Measurements from ENCODE around the gene PXMP4. TPM values are rescaled to one million over a fixed set of nuclear protein-coding genes. Genes with fewer than 3 reads are reported as not detected.

The PXMP4 gene
- total RNA-seq, 2 donors from 2014 or later = 12.8 to 16.9 TPM

DNA sequence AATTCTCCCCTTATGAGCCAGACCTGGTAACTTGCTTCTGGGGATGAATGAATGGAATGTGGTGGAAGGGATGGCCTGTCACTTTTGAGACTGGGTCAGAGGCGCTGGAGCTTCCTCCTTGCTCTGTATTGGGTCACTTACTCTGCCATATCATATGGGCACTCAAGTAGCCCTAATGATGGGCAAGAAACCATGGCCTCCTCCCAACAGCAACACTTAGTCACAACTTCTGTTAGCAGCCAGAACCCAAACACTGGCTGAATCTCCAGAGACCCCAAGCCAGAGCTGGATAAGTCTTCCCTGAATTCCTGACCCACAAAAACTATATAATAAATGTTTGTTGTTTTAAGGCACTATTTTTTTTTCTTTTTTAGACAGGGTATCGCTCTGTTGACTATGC, 39.4 kb downstream of the PXMP4 start:
- Mint-ChIP-seq H3K27me3 (ENCODE audit: low read depth) (no peaks in the 10 kb centered on the region), H3K27ac (peak overlapping the region; percentile 86), H3K36me3 (ENCODE audit: insufficient read depth in 2 of 2) (peaks cover 8 to 28% of the 10 kb centered on the region in 2 donors), H3K4me3 (peak overlapping the region; percentile 54 to 62), H3K9me3 (no peaks in the 10 kb centered on the region), H3K4me1 (ENCODE audit: low read depth) (peaks cover 74% of the 10 kb centered on the region)
- DNase-seq = no peak
- ATAC-seq (replicated peaks in 1 of 2) = no peak

DNA sequence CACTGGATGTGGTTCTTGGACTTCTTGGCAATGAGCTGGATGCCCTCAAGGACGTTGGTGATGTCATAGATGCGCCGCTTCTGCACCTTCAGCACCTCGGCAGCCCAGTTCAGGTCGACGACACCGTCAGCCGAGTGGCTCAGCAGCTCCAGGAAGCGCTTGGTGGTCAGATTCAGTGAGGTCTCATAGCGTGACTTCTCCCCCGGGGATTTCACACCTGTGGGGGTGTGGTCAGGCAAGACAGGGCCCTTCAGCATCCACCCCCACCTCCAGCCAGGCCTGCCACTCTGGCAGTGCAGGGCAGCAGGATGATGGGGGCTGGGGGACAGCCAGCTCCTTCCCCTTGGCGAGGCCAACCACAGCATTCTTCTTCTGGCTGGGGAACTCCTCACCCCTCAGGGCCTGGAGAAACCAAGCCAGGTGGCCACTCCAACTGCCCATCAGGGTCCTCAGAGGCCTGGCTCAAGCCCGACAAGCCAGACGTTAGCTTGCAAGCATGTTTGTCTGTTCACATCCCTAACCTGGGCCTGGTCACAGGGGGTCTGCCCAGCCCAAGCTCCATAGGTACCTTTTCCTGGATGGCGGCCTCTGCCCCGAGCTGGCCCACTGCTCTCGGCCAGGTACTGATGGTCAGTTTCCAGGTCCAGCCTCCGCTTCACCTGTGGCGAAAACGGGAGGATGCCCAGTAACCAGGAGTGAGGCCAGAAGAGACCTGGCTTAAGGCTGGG, 40.2 kb downstream of the PXMP4 start:
- peak; percentile 69 to 75 for DNase-seq
- peak; percentile 68 to 77 for ATAC-seq (replicated peaks in 1 of 2)
- Mint-ChIP-seq H3K36me3 (ENCODE audit: insufficient read depth in 2 of 2) (peaks cover 4 to 26% of the 10 kb centered on the region in 2 donors), H3K4me3 (peak overlapping the region; percentile 60 to 66), H3K27me3 (ENCODE audit: low read depth) (no peaks in the 10 kb centered on the region), H3K4me1 (ENCODE audit: low read depth) (peaks cover 78% of the 10 kb centered on the region), H3K27ac (peak overlapping the region; percentile 68), H3K9me3 (no peaks in the 10 kb centered on the region)

DNA sequence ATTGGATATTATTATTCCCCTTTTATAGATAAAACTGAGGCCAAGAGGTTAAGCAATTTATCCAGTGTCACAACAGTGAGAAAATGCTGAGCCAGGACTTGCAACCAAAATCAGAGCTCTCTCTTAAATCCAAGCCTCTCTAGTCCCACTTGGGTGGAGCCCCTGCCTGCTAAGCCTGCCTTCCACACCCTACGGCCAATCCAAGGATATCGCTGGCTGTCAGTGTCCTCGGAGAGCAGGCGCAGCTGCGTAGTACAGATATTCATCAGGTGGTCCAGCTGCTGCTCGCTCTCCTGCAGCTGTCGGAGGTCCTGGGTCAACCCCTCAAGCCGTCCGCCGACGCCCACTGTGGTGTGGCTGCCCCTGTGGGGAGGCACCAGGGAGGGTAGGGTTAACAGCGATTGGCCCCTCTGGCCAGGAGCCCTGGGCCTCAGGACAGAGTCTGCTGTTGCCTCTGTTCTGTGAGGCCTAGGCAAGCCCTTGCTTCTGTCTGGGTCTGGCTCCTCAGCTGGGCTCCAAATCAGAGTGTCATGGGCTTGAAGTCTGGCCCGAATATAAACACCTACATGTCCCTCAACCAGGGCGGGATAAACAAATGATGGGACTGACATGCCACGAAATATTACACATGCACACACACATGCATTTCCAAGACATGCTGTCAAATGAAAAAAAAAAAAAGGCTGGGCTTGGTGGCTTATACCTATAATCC, 42.0 kb downstream of the PXMP4 start:
- peak overlapping the region; percentile 60 to 66 for H3K4me3 Mint-ChIP-seq
- peaks cover 4 to 23% of the 10 kb centered on the region in 2 donors for H3K36me3 Mint-ChIP-seq (ENCODE audit: insufficient read depth in 2 of 2)
- peaks cover 73% of the 10 kb centered on the region for H3K4me1 Mint-ChIP-seq (ENCODE audit: low read depth)
- H3K9me3 Mint-ChIP-seq = no peaks in the 10 kb centered on the region
- no peak for DNase-seq
- no peak for ATAC-seq (replicated peaks in 1 of 2)
- H3K27ac Mint-ChIP-seq = no peak overlapping the region
- no peaks in the 10 kb centered on the region for H3K27me3 Mint-ChIP-seq (ENCODE audit: low read depth)

DNA sequence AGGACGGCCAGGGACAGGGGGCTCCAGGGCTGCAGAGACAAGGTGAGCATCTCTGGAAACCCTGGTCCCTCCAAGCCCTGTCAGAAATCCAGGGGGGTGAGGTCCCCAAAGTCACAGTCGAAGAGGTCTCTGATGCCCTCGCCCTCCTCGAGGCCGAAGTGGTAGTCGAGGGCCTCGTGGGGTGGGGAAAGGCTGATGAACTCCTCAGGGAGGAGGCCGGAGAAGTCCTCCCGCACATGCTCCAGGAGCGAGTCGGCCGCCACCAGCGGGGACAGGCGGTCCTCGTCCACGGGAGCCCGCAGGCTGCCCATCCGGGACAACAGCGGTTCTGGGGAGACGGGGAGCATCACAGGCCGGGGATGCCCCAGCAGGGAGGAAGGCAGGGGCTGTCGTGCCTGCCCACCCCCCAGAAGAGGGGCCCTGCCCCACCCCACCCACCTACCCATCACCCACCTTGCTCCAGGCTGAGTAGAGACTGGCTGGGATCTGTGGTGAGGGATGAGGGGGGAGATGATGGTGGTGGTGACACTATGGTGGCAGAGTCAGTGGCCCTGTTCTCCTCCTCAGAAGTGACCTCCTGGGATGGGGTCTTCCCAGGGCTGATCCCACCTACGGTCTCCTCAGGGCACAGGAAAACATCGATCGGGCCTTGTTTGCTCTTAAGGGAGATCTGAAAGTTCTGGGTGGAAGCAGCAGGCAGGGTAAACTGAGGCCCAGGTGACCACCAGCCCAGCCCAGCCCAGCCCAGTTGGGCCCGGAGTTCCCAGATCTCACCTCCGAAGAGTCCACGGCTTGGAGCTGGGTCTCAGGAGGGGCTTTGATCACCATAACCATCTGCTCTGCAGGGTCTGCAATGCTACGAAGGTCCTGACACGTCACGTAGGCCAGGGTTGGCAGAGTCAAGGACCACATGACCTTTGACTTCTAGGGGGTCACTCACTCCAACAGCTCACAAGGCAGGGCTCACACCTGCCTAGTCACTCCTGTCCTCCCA, 43.2 kb downstream of the PXMP4 start:
- no peaks in the 10 kb centered on the region for H3K9me3 Mint-ChIP-seq
- no peaks in the 10 kb centered on the region for H3K27me3 Mint-ChIP-seq (ENCODE audit: low read depth)
- no peak for ATAC-seq (replicated peaks in 1 of 2)
- no peak overlapping the region for H3K4me3 Mint-ChIP-seq
- no peak for DNase-seq
- peaks cover 4 to 22% of the 10 kb centered on the region in 2 donors for H3K36me3 Mint-ChIP-seq (ENCODE audit: insufficient read depth in 2 of 2)
- H3K27ac Mint-ChIP-seq = no peak overlapping the region
- peaks cover 68% of the 10 kb centered on the region for H3K4me1 Mint-ChIP-seq (ENCODE audit: low read depth)

DNA sequence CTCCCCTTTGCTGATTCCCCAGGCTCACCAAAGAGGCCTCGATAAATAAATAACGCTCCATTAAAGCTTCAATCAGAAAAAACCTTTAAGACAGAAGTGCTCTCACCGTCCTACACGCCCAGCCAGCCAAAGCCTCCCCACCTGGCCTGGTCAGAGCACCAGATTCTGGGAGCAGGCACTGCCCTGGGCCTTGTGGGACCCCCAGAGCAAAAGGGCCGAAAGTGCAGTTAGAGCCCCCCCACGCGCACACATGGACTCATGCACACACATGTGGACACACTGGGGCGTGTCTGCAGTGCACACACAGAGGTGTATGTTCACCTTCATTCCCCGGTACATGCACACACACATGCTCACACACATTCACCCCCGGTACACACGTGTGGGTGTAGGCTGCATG, 44.0 kb downstream of the PXMP4 start:
- DNase-seq = no peak
- Mint-ChIP-seq H3K4me3 (no peak overlapping the region), H3K27ac (no peak overlapping the region), H3K36me3 (ENCODE audit: insufficient read depth in 2 of 2) (peaks cover 4 to 19% of the 10 kb centered on the region in 2 donors), H3K27me3 (ENCODE audit: low read depth) (no peaks in the 10 kb centered on the region), H3K4me1 (ENCODE audit: low read depth) (peaks cover 60% of the 10 kb centered on the region), H3K9me3 (no peaks in the 10 kb centered on the region)
- ATAC-seq (replicated peaks in 1 of 2) = no peak

DNA sequence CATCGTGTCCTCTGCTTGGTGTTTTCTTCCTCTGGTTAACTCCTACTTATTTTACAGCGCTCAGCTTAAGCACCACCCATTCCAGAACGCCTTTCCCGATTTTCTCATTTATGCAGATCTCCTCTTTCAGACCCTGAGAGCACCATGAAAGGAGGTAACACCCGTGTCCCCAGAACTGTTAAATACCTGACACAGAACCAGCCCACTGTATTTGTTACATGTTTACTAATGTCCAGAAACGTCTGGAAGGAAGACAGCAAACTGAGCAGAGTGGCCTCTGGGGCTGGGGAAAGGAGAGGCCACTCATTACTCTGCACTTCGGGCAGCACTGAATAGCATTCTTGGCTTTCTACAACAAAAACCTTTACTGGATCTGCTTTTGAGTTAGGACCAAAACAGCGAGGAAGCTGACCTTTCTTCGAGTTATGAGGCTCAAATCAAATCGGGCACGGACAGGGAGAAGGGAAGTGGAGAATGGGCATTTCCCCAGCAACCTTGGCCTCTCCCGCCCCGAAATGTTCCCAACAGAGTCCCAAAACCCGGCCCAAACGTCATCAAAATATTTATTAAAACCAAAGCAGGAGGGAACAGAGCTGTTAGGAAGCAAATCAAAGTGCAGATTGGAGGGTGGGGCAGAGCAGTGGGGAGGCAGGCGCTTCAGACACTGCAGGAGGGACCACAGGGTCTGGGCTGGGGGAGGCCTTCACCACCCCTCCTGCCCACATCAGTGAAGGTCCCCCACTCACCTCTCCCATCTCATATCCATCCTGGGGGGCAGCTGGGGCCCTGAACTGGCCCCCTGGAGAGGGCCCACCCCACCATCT, 44.8 kb downstream of the PXMP4 start:
- DNase-seq = no peak
- peak overlapping the region; percentile 73 to 75 for H3K4me3 Mint-ChIP-seq
- H3K4me1 Mint-ChIP-seq (ENCODE audit: low read depth) = peaks cover 52% of the 10 kb centered on the region
- no peaks in the 10 kb centered on the region for H3K9me3 Mint-ChIP-seq
- no peak for ATAC-seq (replicated peaks in 1 of 2)
- H3K36me3 Mint-ChIP-seq (ENCODE audit: insufficient read depth in 2 of 2) = peaks cover 4 to 19% of the 10 kb centered on the region in 2 donors
- H3K27ac Mint-ChIP-seq = no peak overlapping the region
- H3K27me3 Mint-ChIP-seq (ENCODE audit: low read depth) = no peaks in the 10 kb centered on the region

DNA sequence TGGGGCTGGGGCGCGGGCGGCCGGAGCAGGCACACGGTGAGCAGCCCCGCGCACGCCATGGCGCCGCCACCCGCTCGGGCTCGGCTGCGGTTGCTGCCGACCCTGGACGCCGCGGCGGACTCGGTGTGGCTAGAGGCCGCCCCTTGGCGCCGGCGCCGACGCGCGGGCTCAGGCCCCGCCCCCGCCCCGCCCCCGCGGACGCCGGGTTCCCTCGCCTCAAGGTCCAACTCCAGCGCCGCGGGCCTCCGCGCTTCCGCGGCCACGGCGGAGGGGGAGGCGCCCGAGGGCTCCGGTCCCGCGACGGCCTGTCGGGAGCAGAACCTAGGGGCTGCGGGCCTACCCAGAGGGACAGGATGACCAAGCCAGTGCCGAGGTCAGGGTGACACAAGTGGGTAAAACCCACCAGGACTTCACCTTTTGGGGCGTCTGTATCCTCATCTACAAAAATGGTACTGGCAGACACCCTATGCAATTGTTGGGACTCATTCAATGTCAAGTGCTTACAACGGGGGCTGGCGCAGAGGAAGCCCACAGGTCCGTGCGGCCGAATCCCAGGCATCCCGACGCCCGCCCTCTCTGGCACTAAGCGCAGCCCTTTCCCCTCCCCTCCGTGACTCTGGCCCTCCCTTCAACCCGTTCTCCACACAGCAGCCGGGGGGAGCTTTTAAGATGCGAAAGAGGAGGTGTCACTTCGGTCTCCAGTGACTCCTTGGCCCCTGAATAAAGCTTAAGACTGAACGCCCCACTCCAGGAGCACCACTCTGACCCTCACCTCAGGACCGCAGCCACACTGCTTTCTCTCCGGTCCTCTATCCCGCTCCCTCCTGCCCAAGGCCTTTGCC, 45.6 kb downstream of the PXMP4 start, which contains the start of gene NECAB3:
TSS of gene NECAB3 (minus strand) at position 135 of the 842 bp plus-strand sequence. CDS start at position 59, 76 bp downstream.
- ATAC-seq (replicated peaks in 1 of 2) = peak; percentile 81 to 86
- Mint-ChIP-seq H3K27me3 (ENCODE audit: low read depth) (no peaks in the 10 kb centered on the region), H3K4me1 (ENCODE audit: low read depth) (peaks cover 44% of the 10 kb centered on the region), H3K9me3 (no peaks in the 10 kb centered on the region), H3K36me3 (ENCODE audit: insufficient read depth in 2 of 2) (peaks cover 4 to 17% of the 10 kb centered on the region in 2 donors), H3K27ac (no peak within 1 kb of the TSS), H3K4me3 (peak within 1 kb of the TSS; percentile 82 to 87)
- DNase-seq = peak; percentile 73 to 83

DNA sequence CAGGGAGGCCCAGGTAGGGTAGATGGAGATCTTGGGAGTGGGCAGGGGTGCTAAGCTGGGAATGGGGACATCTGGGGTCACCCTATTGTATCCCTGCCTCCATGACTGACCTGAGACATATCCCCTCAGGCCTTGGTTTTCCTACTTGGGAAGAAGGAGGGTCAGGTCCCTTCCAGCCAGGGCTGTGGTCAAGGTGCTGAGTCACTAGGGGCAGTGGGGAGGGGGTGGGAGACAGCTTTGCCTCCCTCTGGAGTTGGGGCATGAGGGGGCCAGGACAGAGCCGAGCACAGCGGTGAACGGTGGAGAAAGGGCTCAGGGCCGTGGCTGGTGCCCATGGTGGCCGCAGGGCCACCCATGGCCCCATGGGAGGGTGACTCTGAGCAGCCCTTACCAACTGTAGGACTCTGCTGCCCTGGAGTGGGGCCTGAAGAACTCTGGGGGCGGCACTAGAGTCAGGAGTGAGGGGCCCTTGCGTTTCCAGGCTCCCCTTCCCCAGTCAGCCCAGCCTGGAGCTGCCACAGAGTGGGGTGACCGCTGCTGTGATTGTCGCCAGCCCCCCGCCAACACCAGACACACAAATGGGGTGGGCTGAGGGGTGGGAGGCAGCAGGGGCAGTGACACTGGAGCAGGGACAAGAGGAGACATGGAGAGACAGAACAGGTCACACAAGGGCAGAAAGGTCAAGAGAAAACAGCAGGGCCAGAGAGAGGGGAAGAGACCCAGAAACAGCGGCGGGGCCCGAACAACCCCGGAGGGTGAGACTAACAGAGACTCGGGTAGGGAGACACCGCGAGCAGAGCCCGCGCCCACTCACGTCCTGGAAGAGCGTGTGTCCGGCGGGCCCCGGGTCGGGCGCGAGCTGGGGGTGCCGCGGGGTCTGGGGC, 46.5 kb downstream of the PXMP4 start:
- Mint-ChIP-seq H3K4me3 (peak overlapping the region; percentile 82 to 87), H3K4me1 (ENCODE audit: low read depth) (peaks cover 35% of the 10 kb centered on the region), H3K27ac (no peak overlapping the region), H3K36me3 (ENCODE audit: insufficient read depth in 2 of 2) (peaks cover under 1 to 9% of the 10 kb centered on the region in 2 donors), H3K9me3 (no peaks in the 10 kb centered on the region), H3K27me3 (ENCODE audit: low read depth) (no peaks in the 10 kb centered on the region)
- DNase-seq = no peak
- ATAC-seq (replicated peaks in 1 of 2) = no peak

DNA sequence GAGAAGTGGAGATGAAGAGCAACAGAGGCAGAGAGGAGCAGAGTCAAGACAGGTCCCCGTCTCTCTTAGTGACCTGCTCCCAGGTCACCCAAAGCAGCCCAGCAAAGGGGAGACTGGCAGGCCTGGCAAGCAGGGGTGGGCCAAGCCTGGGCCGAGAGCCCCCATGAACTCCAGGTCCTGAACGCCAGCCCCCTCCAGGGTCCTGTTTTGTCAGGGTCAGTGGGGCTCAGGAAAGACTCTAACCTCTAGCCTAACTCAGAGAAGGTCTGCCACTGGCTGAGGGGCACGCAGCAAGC, 47.0 kb downstream of the PXMP4 start:
- DNase-seq = no peak
- no peaks in the 10 kb centered on the region for H3K27me3 Mint-ChIP-seq (ENCODE audit: low read depth)
- H3K9me3 Mint-ChIP-seq = no peaks in the 10 kb centered on the region
- H3K27ac Mint-ChIP-seq = no peak overlapping the region
- H3K36me3 Mint-ChIP-seq (ENCODE audit: insufficient read depth in 2 of 2) = peaks cover 0 to 9% of the 10 kb centered on the region in 2 donors
- H3K4me3 Mint-ChIP-seq = peak overlapping the region; percentile 82 to 87
- ATAC-seq (replicated peaks in 1 of 2) = no peak
- H3K4me1 Mint-ChIP-seq (ENCODE audit: low read depth) = peaks cover 35% of the 10 kb centered on the region

DNA sequence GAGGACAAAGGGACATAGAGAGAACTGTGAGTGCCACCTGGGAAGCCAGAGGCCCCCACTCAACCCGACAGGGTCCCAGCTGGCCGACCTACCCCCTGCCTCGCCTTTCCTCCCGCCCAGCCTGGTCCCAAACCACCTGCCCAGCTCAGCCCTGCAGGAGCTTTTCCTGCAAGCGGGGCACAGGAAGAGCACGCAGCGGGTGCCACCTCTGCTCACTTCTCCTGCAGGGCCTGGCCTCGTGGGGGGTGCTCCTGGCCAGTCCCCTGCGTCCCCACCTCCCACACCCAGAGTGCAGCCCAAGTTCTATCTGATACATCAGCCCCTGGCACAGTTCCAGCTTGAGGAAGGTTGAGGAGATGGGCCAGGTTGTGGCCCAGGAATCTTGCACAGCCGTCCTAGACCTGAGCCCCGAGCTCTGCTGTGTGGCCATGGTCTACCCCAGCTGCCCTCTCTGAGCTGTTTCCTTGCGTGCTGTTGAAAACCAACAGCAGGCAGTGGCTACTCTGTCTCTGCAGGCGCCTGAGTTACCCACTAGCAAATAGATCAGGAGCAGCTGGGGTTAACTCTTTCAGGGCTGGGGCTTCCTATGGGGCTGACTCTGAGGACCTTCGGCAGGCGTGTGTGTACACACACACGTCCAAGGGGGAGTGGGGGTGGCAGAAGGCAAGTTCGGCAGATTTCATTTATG, 47.5 kb downstream of the PXMP4 start:
- H3K36me3 Mint-ChIP-seq (ENCODE audit: insufficient read depth in 2 of 2) = peaks cover 0 to 6% of the 10 kb centered on the region in 2 donors
- no peaks in the 10 kb centered on the region for H3K9me3 Mint-ChIP-seq
- peak overlapping the region; percentile 82 to 87 for H3K4me3 Mint-ChIP-seq
- ATAC-seq (replicated peaks in 1 of 2) = no peak
- no peaks in the 10 kb centered on the region for H3K27me3 Mint-ChIP-seq (ENCODE audit: low read depth)
- H3K27ac Mint-ChIP-seq = no peak overlapping the region
- DNase-seq = no peak
- peaks cover 36% of the 10 kb centered on the region for H3K4me1 Mint-ChIP-seq (ENCODE audit: low read depth)
